T1000 (cell line): ENCODE results near the gene SPTLC1.

Experiments
- DNase-seq: peaks from one replicate; lab custom pipeline; 2025; ENCODE audit warnings: mixed read lengths; lab: John Stamatoyannopoulos, UW

SPTLC1 gene

DNA sequence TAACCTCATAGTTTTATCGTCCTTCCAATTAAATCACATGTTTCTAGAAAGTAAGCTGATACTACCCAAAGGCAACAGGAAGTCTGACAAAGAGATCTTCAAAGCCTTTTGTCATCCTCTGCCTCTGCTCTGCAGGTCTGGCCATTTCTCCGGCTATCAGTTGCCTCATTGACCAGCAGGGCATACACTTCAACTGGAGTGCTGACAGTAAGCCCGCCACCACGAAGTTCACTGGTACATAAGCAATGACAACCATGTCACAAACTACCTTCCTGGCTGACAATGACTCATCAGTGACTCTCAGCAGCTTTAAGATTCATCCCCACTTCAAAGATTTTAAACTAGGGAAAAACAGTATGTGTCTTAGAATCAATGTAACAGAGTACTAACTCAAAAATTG, 20.6 kb downstream of the SPTLC1 start:
- DNase-seq: no peak

GRCh38 chr9:92077888-92078287, 37.3 kb downstream of the SPTLC1 start:
- DNase-seq: no peak

GRCh38 chr9:92071634-92072033, 43.6 kb downstream of the SPTLC1 start:
- no peak for DNase-seq

DNA sequence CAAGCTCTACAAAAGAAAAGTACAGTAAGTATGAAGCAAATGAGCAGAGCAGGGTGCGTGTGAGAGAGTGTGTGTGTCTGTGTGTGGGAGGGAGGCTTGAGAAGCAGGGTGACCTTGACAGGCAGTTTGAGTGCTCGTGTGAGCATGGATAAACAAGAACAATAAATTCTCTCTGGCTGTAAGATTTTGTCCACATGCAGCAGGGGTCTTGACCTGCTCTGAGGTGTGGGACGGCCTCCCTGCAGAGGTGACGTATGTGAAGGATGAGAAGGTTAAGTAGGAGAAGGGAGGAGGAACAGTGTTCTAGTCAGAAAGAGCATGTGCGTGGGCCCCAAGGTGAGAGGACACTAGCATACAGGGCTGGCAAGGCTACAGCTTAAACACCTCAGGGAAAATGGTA, 49.0 kb downstream of the SPTLC1 start:
- DNase-seq: no peak

- DNase-seq: no peak
Measured at GRCh38 chr9:92064711-92065110, 50.5 kb downstream of the SPTLC1 start.

DNA sequence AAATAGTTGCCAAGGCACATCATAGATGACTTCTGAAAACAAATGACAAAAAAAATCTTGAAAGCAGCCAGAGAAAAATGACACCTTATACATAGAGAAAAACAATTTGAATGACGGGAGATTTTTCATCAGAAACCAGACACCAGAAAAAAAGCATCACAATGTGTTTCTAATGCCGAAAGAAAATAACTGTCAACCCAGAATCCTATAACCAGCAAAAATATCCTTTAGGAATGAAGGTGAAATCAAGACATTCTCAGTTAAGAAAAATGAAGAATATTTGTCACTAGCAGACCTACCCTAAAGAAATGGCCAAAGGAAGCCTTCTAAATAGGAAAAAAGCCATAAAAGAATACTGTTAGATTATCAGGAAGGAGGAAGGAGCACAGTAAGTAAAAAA, 54.0 kb downstream of the SPTLC1 start:
- no peak for DNase-seq

- no peak for DNase-seq
Measured at GRCh38 chr9:92059661-92060060, 55.6 kb downstream of the SPTLC1 start.

GRCh38 chr9:92058723-92059444, 56.3 kb downstream of the SPTLC1 start:
- DNase-seq: no peak

GRCh38 chr9:92058026-92058425, 57.2 kb downstream of the SPTLC1 start:
- no peak for DNase-seq

- no peak for DNase-seq
Measured at GRCh38 chr9:92057226-92057625, 58.0 kb downstream of the SPTLC1 start.

GRCh38 chr9:92055624-92056023, 59.6 kb downstream of the SPTLC1 start:
- DNase-seq: no peak

GRCh38 chr9:92048924-92049625, 66.1 kb downstream of the SPTLC1 start:
- DNase-seq: no peak

- DNase-seq: no peak
Measured at GRCh38 chr9:92047500-92047899, 67.7 kb downstream of the SPTLC1 start.

- DNase-seq: no peak
Measured at GRCh38 chr9:92046676-92047075, 68.5 kb downstream of the SPTLC1 start.

DNA sequence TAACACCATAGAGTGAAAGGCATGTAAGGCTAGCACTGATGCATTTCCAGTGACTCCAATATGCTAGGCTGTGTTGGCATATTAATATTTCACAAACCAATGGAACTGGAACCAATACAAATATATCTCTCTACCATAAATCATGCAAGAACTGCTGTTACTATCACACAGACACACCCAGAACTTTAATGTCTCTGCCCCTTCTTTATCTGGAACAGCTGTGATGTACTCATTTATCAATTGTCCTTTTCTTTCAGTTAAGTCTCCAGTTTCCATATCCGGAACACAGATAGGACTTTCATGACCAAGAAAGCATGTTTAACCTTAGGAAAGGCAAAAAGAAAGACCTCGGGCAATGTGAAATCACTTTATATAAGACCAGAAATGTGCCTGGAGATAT, 70.3 kb downstream of the SPTLC1 start:
- no peak for DNase-seq

DNA sequence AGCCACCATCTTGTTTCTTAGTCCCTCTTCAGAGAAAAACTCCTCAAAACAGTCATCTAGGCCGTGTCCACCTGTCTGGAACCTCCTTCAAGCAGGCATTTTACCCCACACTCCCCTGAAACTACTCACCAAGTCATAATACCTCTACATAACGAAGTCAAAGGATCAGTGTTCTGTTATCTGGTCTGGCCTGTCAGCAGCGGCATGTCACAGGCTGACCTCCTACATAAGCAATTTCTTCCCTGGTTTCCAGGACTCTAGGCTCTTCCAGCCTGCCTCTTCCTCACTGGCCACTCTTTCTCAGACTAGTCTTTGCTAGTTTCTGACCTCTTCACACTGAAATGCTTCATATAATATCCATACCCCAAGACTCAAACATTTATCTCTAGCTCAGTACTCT, 72.2 kb downstream of the SPTLC1 start:
- no peak for DNase-seq

- no peak for DNase-seq
Measured at GRCh38 chr9:92042260-92042659, 73.0 kb downstream of the SPTLC1 start.

- no peak for DNase-seq
Measured at GRCh38 chr9:92036756-92037155, 78.5 kb downstream of the SPTLC1 start.

GRCh38 chr9:92036411-92036746, 78.8 kb downstream of the SPTLC1 start:
- DNase-seq: no peak

- DNase-seq: no peak
Measured at GRCh38 chr9:92035687-92036410, 79.4 kb downstream of the SPTLC1 start.

DNA sequence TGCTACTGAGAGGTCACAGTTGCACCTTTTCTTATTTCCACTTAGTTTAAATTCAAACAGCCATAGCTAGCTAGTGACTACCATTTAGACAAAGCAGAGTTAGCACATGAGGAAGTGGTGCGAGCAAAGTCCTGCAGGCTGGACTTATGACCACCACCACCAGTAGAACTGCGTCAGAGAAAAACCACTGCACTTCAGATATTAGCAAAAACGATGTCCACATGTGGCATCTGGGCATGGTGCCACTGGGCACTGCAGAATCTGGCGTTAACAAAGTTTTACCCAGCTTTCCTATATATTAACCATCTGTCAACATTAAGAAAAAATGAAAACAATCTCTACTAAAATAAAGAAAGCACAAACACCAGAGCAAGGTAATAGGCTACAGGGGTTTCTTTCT, 80.1 kb downstream of the SPTLC1 start:
- DNase-seq: no peak

GRCh38 chr9:92033991-92034390, 81.2 kb downstream of the SPTLC1 start:
- DNase-seq: no peak

- DNase-seq: no peak
Measured at GRCh38 chr9:92033307-92033706, 81.9 kb downstream of the SPTLC1 start.
